Measurements from ENCODE around the gene RRP12.

RRP12 gene

DNA sequence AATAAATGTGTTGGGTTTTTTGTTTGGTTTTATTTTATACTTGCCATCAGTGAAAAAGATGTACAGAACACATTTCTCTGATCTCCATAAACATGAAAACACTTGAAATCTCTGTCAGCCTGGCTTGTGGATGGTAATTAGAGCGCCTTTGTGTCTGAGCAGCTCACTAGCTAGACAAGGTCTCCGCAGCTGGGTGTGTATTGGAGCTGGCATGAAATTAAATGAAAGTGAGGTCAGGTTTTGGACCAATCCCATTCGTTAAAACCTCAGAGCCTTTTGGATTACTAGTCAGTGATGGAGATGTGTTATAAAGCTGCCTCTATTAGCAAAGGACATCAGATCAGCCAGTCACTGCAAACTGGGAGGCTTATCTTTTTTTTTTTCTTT lies 79.3 kb downstream of the RRP12 start:
- no peak overlapping the region for H2AFZ ChIP-seq (ENCODE audit: low read length)
- H3K4me3 ChIP-seq (ENCODE audit: low read depth, low read length, poor library complexity, severe bottlenecking) = no peak overlapping the region
- no peaks in the 10 kb centered on the region for H3K9me3 ChIP-seq (ENCODE audit: low read length)
- H3K4me1 ChIP-seq (ENCODE audit: insufficient read depth, low read length, severe bottlenecking) = peaks cover 12% of the 10 kb centered on the region
- no peak overlapping the region for H3K9ac ChIP-seq (ENCODE audit: low read length)
- H3K4me2 ChIP-seq (ENCODE audit: low read length) = no peak overlapping the region
- H4K20me1 ChIP-seq (ENCODE audit: insufficient read depth, low read length) = no peaks in the 10 kb centered on the region
- TF ChIP-seq EZH2 (IDR thresholded peaks at IDR 0.05; ENCODE audit: borderline replicate concordance, low read length) = no peak
- TF ChIP-seq, protein P1, sequence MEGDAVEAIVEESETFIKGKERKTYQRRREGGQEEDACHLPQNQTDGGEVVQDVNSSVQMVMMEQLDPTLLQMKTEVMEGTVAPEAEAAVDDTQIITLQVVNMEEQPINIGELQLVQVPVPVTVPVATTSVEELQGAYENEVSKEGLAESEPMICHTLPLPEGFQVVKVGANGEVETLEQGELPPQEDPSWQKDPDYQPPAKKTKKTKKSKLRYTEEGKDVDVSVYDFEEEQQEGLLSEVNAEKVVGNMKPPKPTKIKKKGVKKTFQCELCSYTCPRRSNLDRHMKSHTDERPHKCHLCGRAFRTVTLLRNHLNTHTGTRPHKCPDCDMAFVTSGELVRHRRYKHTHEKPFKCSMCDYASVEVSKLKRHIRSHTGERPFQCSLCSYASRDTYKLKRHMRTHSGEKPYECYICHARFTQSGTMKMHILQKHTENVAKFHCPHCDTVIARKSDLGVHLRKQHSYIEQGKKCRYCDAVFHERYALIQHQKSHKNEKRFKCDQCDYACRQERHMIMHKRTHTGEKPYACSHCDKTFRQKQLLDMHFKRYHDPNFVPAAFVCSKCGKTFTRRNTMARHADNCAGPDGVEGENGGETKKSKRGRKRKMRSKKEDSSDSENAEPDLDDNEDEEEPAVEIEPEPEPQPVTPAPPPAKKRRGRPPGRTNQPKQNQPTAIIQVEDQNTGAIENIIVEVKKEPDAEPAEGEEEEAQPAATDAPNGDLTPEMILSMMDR (IDR thresholded peaks at IDR 0.05; ENCODE audit: low read length) = no peak
- no peaks in the 10 kb centered on the region for H3K36me3 ChIP-seq (ENCODE audit: insufficient read depth, low read length)
- H3F3A ChIP-seq (ENCODE audit: insufficient read depth, low read length) = no peaks in the 10 kb centered on the region
- no peaks in the 10 kb centered on the region for H3K9me2 ChIP-seq (ENCODE audit: low read depth, low read length)
- H3K79me2 ChIP-seq (ENCODE audit: insufficient read depth, low read length) = no peaks in the 10 kb centered on the region
- no peaks in the 10 kb centered on the region for H3K27me3 ChIP-seq (ENCODE audit: insufficient read depth, low read length)
- H3K27ac ChIP-seq (ENCODE audit: low read depth, low read length, poor library complexity, severe bottlenecking) = no peak overlapping the region

DNA sequence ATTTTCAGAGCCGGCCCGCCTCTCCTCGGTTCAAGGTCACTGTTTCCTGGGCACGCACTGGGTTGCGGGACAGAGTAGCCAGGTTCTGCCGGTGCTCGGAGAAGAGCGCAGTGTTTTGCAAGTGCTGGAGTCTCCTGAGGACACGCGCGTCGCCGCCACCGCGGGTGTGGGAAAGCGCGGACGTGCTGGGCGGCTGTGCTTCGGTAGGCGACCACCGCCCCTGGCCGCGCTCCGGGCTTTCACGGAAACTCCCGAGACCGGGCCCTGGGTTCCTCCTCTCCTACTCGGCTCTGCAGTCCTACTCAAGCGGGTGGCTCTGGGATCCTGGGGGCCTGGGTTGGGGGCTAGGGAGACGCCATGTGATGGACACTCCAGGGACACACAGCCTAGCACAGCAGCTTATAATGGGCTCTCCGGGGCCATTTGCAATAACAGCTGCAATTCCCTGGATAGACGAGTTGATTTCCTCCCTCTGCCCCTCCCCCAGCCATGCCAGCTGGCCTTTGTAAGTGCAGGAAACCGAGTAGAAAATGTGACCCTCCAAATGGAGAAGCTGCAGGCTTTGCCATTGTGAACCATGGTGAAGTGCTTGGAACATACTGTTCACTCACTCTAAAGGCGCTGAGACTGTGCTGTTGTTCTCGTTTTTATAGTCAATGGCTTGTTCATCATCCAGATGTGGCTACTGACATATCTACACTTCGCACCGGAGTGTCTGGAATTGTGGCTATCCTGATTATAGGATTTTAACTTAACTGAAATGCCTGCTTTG lies 79.9 kb downstream of the RRP12 start:
- Histone ChIP-seq H3K4me1 (ENCODE audit: insufficient read depth, low read length, severe bottlenecking) (peaks cover 12% of the 10 kb centered on the region), H3K27ac (ENCODE audit: low read depth, low read length, poor library complexity, severe bottlenecking) (no peak overlapping the region), H3K9me3 (ENCODE audit: low read length) (no peaks in the 10 kb centered on the region), H3K27me3 (ENCODE audit: insufficient read depth, low read length) (no peaks in the 10 kb centered on the region), H3K9ac (ENCODE audit: low read length) (no peak overlapping the region), H3K4me2 (ENCODE audit: low read length) (no peak overlapping the region), H4K20me1 (ENCODE audit: insufficient read depth, low read length) (no peaks in the 10 kb centered on the region), H3K79me2 (ENCODE audit: insufficient read depth, low read length) (no peaks in the 10 kb centered on the region), H3K9me2 (ENCODE audit: low read depth, low read length) (no peaks in the 10 kb centered on the region), H2AFZ (ENCODE audit: low read length) (no peak overlapping the region), H3K36me3 (ENCODE audit: insufficient read depth, low read length) (no peaks in the 10 kb centered on the region), H3F3A (ENCODE audit: insufficient read depth, low read length) (no peaks in the 10 kb centered on the region), H3K4me3 (ENCODE audit: low read depth, low read length, poor library complexity, severe bottlenecking) (no peak overlapping the region)
- no peak for TF ChIP-seq EZH2 (IDR thresholded peaks at IDR 0.05; ENCODE audit: borderline replicate concordance, low read length)

GRCh38 chr10:97320480-97321031 lies 80.6 kb downstream of the RRP12 start:
- TF ChIP-seq EZH2 (IDR thresholded peaks at IDR 0.05; ENCODE audit: borderline replicate concordance, low read length) = no peak
- TF ChIP-seq, protein P1 (IDR thresholded peaks at IDR 0.05; ENCODE audit: low read length) = no peak
- Histone ChIP-seq H4K20me1 (ENCODE audit: insufficient read depth, low read length) (no peaks in the 10 kb centered on the region), H3K9ac (ENCODE audit: low read length) (no peak overlapping the region), H2AFZ (ENCODE audit: low read length) (no peak overlapping the region), H3K36me3 (ENCODE audit: insufficient read depth, low read length) (no peaks in the 10 kb centered on the region), H3K4me1 (ENCODE audit: insufficient read depth, low read length, severe bottlenecking) (peaks cover 12% of the 10 kb centered on the region), H3K9me2 (ENCODE audit: low read depth, low read length) (no peaks in the 10 kb centered on the region), H3K27me3 (ENCODE audit: insufficient read depth, low read length) (no peaks in the 10 kb centered on the region), H3K4me3 (ENCODE audit: low read depth, low read length, poor library complexity, severe bottlenecking) (peak overlapping the region; percentile 78), H3K4me2 (ENCODE audit: low read length) (peak overlapping the region; percentile 88), H3F3A (ENCODE audit: insufficient read depth, low read length) (no peaks in the 10 kb centered on the region), H3K9me3 (ENCODE audit: low read length) (no peaks in the 10 kb centered on the region), H3K27ac (ENCODE audit: low read depth, low read length, poor library complexity, severe bottlenecking) (no peak overlapping the region), H3K79me2 (ENCODE audit: insufficient read depth, low read length) (no peaks in the 10 kb centered on the region)

Data from OCI-LY1 (cell line).